Adrenal gland (tissue), 5 donors: ENCODE data around the gene GAGE12J.

Source experiments
- POLR2A ChIP-seq, 2 donors: fragments of 450-650 bp; IDR thresholded peaks; one replicate each; pipeline ENCODE4 v1.6.1; 2017; ENCODE audit warnings: antibody characterized with exemption in 2 of 2, mild to moderate bottlenecking in 2 of 2, moderate library complexity in 1 of 2
- TF ChIP-seq, protein P1 (sequence below), 6 experiments: fragments of 450-650 bp in 4 of 6; fragments of 200-600 bp in 2 of 6; sonication (generic) in 1 of 6; IDR thresholded peaks; 1 replicate in 5 of 6; 2 replicates in 1 of 6; pipeline versions ENCODE4 v1.5.1 to v1.8.0; 2016 to 2021; ENCODE audit warnings: antibody characterized with exemption in 6 of 6, mild to moderate bottlenecking in 2 of 6, moderate library complexity in 1 of 6
- donor health status: DM: no; HTN: no; CAD: no.

DNA sequence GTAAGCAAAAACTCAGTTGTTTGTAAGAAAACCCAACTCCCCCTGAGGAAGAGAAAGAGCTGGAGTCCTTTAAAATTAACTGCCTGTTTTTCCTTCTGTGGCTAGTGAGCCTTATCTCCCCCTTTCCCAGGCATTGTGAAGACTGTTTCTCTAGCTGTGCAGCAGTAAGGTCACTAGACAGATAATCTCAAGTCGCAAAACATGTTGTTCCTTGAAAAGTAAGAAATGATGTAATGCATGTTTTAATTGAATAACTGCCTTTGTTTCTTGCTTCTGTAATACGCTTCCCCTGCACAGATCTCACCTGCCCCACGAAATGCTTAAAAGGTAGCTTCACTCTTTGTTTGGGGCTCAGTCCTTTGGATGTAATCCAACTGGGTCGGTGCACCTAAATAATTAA is 5.8 kb upstream of the GAGE12J start:
- TF ChIP-seq, protein P1, sequence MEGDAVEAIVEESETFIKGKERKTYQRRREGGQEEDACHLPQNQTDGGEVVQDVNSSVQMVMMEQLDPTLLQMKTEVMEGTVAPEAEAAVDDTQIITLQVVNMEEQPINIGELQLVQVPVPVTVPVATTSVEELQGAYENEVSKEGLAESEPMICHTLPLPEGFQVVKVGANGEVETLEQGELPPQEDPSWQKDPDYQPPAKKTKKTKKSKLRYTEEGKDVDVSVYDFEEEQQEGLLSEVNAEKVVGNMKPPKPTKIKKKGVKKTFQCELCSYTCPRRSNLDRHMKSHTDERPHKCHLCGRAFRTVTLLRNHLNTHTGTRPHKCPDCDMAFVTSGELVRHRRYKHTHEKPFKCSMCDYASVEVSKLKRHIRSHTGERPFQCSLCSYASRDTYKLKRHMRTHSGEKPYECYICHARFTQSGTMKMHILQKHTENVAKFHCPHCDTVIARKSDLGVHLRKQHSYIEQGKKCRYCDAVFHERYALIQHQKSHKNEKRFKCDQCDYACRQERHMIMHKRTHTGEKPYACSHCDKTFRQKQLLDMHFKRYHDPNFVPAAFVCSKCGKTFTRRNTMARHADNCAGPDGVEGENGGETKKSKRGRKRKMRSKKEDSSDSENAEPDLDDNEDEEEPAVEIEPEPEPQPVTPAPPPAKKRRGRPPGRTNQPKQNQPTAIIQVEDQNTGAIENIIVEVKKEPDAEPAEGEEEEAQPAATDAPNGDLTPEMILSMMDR (IDR thresholded peaks at IDR 0.05) = no peak
- TF ChIP-seq POLR2A (IDR thresholded peaks at IDR 0.05) = no peak
